ENCODE results near the gene ARPP21. TPM values are rescaled to one million over a fixed set of nuclear protein-coding genes. Genes with fewer than 3 reads are reported as not detected.

The ARPP21 gene
- total RNA-seq, 2 experiments from 2014 or later, result 1.0 to 1.1 TPM

GRCh38 chr3:35705904-35706303, 66.6 kb downstream of the ARPP21 start:
- no peak for DNase-seq (ENCODE audit: low spot score)
- no peaks in the 10 kb centered on the region for H3K9me2 ChIP-seq (ENCODE audit: insufficient read depth, low read length)
- no peaks in the 10 kb centered on the region for H3K79me2 ChIP-seq (ENCODE audit: insufficient read depth, low read depth, low read length)
- TF ChIP-seq EZH2phosphoT487 (IDR thresholded peaks at IDR 0.05; ENCODE audit: borderline replicate concordance, low read depth, low read length), result no peak
- TF ChIP-seq, protein P1, sequence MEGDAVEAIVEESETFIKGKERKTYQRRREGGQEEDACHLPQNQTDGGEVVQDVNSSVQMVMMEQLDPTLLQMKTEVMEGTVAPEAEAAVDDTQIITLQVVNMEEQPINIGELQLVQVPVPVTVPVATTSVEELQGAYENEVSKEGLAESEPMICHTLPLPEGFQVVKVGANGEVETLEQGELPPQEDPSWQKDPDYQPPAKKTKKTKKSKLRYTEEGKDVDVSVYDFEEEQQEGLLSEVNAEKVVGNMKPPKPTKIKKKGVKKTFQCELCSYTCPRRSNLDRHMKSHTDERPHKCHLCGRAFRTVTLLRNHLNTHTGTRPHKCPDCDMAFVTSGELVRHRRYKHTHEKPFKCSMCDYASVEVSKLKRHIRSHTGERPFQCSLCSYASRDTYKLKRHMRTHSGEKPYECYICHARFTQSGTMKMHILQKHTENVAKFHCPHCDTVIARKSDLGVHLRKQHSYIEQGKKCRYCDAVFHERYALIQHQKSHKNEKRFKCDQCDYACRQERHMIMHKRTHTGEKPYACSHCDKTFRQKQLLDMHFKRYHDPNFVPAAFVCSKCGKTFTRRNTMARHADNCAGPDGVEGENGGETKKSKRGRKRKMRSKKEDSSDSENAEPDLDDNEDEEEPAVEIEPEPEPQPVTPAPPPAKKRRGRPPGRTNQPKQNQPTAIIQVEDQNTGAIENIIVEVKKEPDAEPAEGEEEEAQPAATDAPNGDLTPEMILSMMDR (conservative IDR thresholded peaks at IDR 0.05; ENCODE audit: low read length), result no peak
- no peak overlapping the region for H3K27ac ChIP-seq (ENCODE audit: low read depth, low read length, poor library complexity, severe bottlenecking)
- peak overlapping the region; percentile 19; the same call in 1 of the 2 replicates for H2AFZ ChIP-seq (ENCODE audit: low read length)
- H3K9me3 ChIP-seq (ENCODE audit: low read length), result no peaks in the 10 kb centered on the region
- H3K4me2 ChIP-seq (ENCODE audit: low read length), result no peak overlapping the region
- BruUV-seq (replicated peaks), result no TSS peak
- H4K20me1 ChIP-seq (ENCODE audit: insufficient read depth, low read length), result no peaks in the 10 kb centered on the region
- H3K4me1 ChIP-seq (ENCODE audit: insufficient read depth, low read length, poor library complexity, severe bottlenecking), result peaks cover 9% of the 10 kb centered on the region
- POLR2A ChIA-PET, result interaction anchor here (0.6 kb wide), 1 partner anchor 1195 kb away, joined by 3 read pairs; no protein-coding TSS in a partner anchor
- CTCF ChIA-PET (ENCODE audit: unreplicated experiment), result no interaction called here
- no peak overlapping the region for H3K4me3 ChIP-seq (ENCODE audit: low read depth, low read length, poor library complexity, severe bottlenecking)
- no peaks in the 10 kb centered on the region for H3K36me3 ChIP-seq (ENCODE audit: insufficient read depth, low read length)
- intact Hi-C loops (cut with micrococcal nuclease; ENCODE audit: unreplicated experiment), result no loop called here

DNA sequence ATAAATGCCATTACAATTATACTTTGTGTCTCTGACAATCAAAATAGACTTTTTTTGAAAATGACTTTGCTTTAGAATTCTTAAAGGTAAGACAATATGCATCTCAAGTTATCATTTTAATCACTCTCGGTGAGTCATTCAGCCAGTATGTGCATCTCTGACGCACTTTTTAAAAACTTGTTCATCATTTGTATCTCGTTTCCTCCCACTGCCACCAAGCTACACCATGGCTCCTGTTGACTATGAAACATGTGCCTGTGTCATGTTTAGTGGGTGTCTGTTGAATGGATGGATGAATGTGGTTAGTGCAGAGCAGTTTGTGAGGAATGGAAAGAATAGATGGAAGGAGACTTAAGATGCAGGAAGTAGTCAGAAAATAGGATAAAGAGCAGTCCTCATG, 68.6 kb downstream of the ARPP21 start:
- Histone ChIP-seq H2AFZ (ENCODE audit: low read length) (peak overlapping the region; percentile 28; the same call in 1 of the 2 replicates), H3K36me3 (ENCODE audit: insufficient read depth, low read length) (no peaks in the 10 kb centered on the region), H3K4me1 (ENCODE audit: insufficient read depth, low read length, poor library complexity, severe bottlenecking) (peaks cover 9% of the 10 kb centered on the region), H3K4me2 (ENCODE audit: low read length) (no peak overlapping the region), H3K79me2 (ENCODE audit: insufficient read depth, low read depth, low read length) (no peaks in the 10 kb centered on the region), H3K4me3 (ENCODE audit: low read depth, low read length, poor library complexity, severe bottlenecking) (no peak overlapping the region), H3K27ac (ENCODE audit: low read depth, low read length, poor library complexity, severe bottlenecking) (no peak overlapping the region), H4K20me1 (ENCODE audit: insufficient read depth, low read length) (no peaks in the 10 kb centered on the region), H3K9me3 (ENCODE audit: low read length) (no peaks in the 10 kb centered on the region), H3K9me2 (ENCODE audit: insufficient read depth, low read length) (no peaks in the 10 kb centered on the region)
- intact Hi-C loops (cut with micrococcal nuclease; ENCODE audit: unreplicated experiment), result no loop called here
- DNase-seq (ENCODE audit: low spot score), result no peak
- ChIA-PET CTCF (ENCODE audit: unreplicated experiment) (no interaction called here), POLR2A (interaction anchor here (0.7 to 1.2 kb wide), 3 partner anchors 13 to 43 kb away, joined by 3 to 5 read pairs (median 3); no protein-coding TSS in a partner anchor)
- TF ChIP-seq, protein P1 (conservative IDR thresholded peaks at IDR 0.05; ENCODE audit: low read length), result no peak
- TF ChIP-seq EZH2phosphoT487 (IDR thresholded peaks at IDR 0.05; ENCODE audit: borderline replicate concordance, low read depth, low read length), result no peak
- BruUV-seq (replicated peaks), result no TSS peak

DNA sequence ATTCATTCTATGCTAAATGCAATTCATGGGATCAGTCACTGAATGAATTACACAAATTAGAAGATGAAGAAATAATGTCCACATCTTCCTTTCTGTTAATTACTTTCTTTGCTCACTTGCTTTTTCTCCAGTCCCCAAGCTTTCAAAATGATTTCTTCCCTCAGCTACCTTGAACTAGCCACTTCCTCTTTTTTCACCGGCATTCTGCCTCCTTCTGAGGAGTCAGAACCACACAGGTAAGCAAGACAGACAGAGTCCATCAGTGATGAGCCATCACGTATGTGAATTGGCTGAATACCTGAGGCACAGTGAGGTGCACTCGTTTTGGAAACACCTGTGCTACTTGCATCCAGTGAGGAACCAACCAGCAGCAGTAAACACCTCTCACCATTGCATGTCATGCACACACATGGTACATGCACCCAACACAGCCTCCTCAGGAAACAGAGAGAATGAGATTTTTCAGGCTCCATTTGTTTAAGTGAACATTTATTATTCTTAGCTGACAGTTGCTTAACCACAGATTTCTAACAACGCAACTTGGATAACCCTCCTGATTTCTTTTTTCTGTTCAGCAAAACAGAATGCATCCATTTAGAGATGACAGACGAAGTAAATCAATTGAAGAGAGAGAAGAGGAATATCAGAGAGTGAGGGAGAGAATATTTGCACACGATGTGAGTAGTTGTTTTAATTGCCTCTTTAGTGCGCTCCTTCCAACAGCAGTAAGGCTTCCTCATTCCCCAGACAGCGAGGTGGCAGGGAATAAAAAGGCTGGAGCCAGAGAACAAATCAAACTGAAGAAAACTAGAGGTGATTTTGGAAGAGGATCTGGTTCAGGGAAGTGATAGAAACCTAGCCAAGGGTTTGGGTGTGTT, 69.3 kb downstream of the ARPP21 start:
- no peaks in the 10 kb centered on the region for H4K20me1 ChIP-seq (ENCODE audit: insufficient read depth, low read length)
- ChIA-PET POLR2A (interaction anchor here (0.7 to 1.2 kb wide), 2 partner anchors 14 to 26 kb away, joined by 3 to 5 read pairs; no protein-coding TSS in a partner anchor), CTCF (ENCODE audit: unreplicated experiment) (no interaction called here)
- H3K4me3 ChIP-seq (ENCODE audit: low read depth, low read length, poor library complexity, severe bottlenecking), result no peak overlapping the region
- H3K9me2 ChIP-seq (ENCODE audit: insufficient read depth, low read length), result no peaks in the 10 kb centered on the region
- H3K4me1 ChIP-seq (ENCODE audit: insufficient read depth, low read length, poor library complexity, severe bottlenecking), result peaks cover 9% of the 10 kb centered on the region
- intact Hi-C loops (cut with micrococcal nuclease; ENCODE audit: unreplicated experiment), result no loop called here
- no TSS peak for BruUV-seq (replicated peaks)
- no peaks in the 10 kb centered on the region for H3K9me3 ChIP-seq (ENCODE audit: low read length)
- DNase-seq (ENCODE audit: low spot score), result peak; percentile 18
- H3K27ac ChIP-seq (ENCODE audit: low read depth, low read length, poor library complexity, severe bottlenecking), result no peak overlapping the region
- no peaks in the 10 kb centered on the region for H3K36me3 ChIP-seq (ENCODE audit: insufficient read depth, low read length)
- no peak overlapping the region for H3K4me2 ChIP-seq (ENCODE audit: low read length)
- peak overlapping the region; percentile 28; the same call in 1 of the 2 replicates for H2AFZ ChIP-seq (ENCODE audit: low read length)
- TF ChIP-seq, protein P1 (conservative IDR thresholded peaks at IDR 0.05; ENCODE audit: low read length), result no peak
- no peaks in the 10 kb centered on the region for H3K79me2 ChIP-seq (ENCODE audit: insufficient read depth, low read depth, low read length)

All from OCI-LY7 (cell line).